ENCODE results near the gene SHISAL1.

GRCh38 chr22:44261861-44262595, 50.7 kb downstream of the SHISAL1 start:
- TF ChIP-seq GLIS3 (CRISPR knock-in tag; IDR thresholded peaks at IDR 0.05): no peak
- TF ChIP-seq CREB5 (CRISPR knock-in tag; IDR thresholded peaks at IDR 0.05; ENCODE audit: low read depth): no peak
- no peak for TF ChIP-seq ISL1 (CRISPR knock-in tag; IDR thresholded peaks at IDR 0.05)
- no peak for TF ChIP-seq ZNF70 (CRISPR knock-in tag; IDR thresholded peaks at IDR 0.05)
- TF ChIP-seq, protein P1, sequence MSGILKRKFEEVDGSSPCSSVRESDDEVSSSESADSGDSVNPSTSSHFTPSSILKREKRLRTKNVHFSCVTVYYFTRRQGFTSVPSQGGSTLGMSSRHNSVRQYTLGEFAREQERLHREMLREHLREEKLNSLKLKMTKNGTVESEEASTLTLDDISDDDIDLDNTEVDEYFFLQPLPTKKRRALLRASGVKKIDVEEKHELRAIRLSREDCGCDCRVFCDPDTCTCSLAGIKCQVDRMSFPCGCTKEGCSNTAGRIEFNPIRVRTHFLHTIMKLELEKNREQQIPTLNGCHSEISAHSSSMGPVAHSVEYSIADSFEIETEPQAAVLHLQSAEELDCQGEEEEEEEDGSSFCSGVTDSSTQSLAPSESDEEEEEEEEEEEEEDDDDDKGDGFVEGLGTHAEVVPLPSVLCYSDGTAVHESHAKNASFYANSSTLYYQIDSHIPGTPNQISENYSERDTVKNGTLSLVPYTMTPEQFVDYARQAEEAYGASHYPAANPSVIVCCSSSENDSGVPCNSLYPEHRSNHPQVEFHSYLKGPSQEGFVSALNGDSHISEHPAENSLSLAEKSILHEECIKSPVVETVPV (CRISPR knock-in tag; IDR thresholded peaks at IDR 0.05): no peak
- no peak for TF ChIP-seq POU6F1 (CRISPR knock-in tag; IDR thresholded peaks at IDR 0.05; ENCODE audit: borderline replicate concordance, low read depth)
- TF ChIP-seq ZC3H10 (CRISPR knock-in tag; IDR thresholded peaks at IDR 0.05): no peak
